ENCODE measurements around the gene RHOD.

Gene RHOD

DNA sequence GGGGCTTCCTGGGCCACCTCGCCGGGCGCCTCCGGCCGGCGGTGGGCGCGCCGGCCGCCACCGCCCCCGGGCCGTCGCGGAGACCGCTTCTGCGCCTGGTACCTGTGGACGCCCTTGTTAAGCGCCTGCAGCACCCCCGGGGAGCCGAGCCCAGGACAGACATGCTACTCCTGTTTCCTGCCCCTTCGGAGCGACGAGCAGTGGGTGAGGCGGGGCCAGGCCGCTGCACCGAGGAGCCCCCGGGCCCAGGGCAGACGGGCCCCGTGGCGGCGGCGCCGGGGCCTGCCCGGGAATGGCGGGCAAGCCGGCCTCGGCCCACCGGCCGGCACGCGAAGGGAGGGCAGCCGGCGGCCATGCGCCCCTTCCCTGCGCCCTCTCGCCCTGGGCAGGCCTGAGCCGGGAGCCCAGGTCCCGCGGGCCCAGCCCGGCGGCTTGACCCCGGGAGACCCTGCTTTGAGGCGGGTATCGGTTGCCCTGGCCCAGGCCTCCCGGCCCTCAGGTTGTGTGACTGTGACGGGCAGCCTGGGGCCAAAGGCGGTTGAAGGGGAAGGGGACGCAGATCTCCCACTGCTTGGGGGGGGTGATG, 61.6 kb downstream of the RHOD start:
- DNase-seq: peak; percentile 17 to 22

DNA sequence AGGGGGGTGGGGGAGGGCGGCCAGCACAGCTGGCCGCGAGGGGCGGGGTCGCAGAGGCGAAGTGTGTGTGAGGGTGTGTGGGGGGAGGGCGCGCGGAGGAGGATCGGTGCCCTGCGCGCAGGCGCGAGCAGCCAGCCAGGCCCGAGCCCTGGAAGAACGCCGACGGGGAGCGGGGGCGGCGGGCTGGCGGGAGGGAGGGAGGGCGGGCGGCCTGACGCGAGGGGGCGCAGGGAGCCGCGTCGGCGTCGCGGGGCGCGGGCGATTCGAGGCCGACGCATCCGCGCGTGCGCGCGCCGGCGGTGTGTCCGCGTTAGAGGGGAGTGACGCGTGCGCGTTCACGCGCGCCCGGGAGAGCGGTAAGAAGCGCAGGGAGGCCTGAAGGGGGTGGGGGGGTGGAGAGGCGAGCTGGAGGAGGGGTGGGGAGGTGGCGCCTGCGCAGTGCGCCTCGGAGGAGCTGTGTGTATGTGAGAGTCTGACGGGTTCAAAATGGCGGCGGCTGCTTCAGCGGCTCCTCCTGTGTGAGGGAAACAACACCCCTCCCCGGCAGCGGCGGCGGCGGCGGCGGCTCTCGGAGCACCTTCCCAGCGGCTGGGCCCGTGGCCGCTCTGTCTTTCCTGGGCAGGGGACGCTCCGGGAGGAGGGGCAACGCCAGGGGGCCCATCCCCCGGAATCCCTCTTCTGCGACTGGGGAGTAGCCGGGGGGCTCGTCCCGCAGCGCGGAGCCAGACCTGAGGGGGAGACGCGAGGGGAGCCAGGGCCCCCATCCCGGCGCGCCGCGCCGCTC, 62.3 kb downstream of the RHOD start, which contains the start of gene KDM2A:
Gene KDM2A (plus strand): TSS at position 463 of the 784 bp plus-strand sequence. CDS start 2,054 bp downstream, outside the sequence.
- peak; percentile 98 for DNase-seq

DNA sequence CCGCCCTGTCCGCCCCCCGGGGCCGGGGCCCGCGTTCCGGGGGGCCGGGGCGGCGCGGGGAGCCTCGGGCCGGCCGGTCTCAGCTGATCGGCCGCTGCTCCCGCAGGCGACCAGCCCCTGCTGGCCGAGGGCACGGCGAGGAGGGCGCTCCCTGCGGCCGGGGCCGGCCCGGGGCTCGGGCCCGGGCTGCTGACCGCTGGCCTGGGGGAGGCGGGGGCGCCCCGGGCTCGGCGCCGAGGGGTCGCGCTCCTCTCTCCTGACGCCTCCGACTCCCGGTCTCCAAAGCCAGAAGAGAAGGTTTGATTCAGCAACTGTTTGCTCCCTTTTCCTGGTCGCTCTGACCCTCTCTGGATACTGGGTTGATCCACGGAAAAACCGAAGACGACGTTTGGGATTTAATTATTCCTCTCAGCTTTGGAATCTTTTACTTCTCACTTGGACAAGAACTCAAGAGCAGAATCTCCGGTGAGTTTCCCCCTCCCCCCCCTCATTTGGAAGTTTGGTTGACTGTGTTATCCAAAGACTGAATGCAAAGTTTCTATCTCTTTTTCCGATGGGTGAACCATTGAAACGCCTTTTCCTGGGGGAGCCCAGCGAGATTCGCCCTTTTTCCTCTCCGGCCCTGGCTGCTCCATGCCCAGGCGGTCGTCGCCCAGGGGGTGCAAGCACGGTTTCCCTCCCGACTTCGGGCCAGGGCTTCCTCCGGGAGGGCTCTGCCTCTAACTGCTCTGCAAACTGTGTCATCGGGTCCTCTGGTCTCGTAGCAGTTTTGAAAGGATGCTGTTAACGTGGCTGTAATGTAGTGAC, 63.1 kb downstream of the RHOD start:
- DNase-seq: no peak

DNA sequence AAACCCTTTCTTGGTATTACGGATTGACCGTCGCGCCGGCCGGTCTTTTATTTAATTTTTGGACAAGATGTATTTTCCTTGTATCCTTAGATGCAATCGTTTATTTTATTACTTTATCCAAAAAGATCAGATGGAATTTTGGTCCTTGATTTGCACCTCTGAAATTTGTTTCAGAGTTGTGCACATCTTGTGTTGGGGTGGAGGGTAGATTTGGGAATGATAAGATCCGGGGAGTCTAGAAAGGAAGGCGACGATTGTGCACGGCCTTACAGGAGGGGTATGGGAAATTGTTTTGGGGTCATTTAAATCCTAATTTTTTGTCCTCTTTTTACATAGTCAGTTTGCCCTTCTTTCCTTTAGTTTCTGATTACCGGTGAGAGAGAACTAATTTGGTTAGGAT, 63.8 kb downstream of the RHOD start:
- DNase-seq: no peak

DNA sequence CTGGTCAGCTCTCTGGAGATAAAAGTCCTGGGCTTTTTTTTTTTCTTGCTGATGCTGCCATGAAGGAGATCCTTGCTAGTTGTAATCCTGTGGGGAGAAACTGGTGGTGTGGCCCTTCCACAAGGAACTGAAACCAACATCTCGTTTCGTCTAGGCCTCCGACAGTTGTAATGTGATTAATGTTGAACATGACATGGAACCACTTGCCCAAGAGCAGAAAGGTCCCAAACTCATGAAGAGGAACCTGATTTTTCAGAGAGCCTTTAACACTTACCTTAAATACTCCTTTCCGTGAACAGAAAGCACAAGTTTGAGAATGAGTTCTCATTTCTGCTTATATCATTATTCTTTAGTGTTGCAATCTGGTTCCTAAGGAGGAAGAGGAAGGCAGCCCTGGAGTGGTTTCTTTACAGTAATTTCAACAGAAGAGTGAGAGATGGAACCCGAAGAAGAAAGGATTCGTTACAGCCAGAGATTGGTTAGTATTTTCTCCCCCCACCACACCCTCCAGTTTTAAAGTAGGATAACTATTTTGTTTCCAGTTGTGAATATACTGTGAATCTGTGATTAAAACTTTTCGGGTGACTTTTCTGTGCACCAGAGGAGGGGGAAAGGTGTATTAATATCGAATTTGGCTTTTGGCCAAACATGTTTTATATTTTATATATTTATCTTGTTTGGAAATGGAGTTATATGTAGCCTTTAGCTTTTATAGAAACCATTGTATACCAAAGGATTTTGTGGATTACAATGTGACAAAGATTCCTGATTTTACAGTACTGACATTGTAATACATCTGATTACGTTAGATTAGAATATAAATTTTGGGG, 64.4 kb downstream of the RHOD start:
- DNase-seq: no peak
